GM10248 (cell line): ENCODE measurements around the gene MRPS10.
A peak's percentile ranks its signal among the peaks of the same experiment; 100 is the strongest.

ENCODE experiments used
- CTCF ChIA-PET: fragments of 300-600 bp; sonication (Branson Sonifier 250); formaldehyde crosslinking; extraction: SDS; loops from one replicate; lab custom pipeline; 2021; ENCODE audit warnings: antibody characterized with exemption; lab: Yijun Ruan, JAX
- POLR2A ChIA-PET: fragments of 350-650 bp; sonication (Branson Sonifier 250); formaldehyde crosslinking; extraction: SDS; loops from one replicate; lab custom pipeline; 2020; ENCODE audit warnings: antibody characterized with exemption; lab: Yijun Ruan, JAX
- DNase-seq: peaks from one replicate; pipeline ENCODE4 v3.0.0; 2012; ENCODE audit errors: extremely low spot score
- CTCF ChIP-seq: IDR thresholded peaks from 2 replicates; pipeline ENCODE4 v1.5.1; 2012; ENCODE audit warnings: mild to moderate bottlenecking, low read depth; ENCODE audit errors: extremely low read depth, missing control alignments, control extremely low read depth

The MRPS10 gene

DNA sequence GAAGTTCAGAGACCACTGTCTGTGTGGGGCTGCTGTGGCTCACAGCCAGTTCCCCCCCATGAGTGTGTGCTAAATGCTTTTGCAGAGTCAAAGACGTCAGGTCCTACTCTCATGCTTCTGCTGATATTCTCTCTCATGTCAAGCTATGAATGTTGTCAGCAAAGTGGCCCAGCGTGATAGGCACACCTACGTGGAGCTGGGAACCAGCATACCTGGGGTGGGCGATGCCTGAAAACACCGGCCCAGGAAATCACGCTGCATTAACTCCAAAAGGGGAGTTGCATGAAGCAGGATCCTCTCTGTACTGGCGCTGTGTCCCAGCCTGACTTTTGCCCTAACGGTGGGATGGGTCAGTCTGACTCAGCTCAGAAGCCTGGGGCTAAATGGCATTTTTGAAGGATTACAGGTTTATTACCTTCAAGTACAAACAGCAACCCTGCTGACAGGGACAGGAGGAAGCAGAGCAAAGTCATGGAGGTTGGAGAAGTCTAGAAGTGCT, 9.0 kb upstream of the MRPS10 start:
- ChIA-PET POLR2A (no interaction called here), CTCF (interaction anchor here (1.0 to 3.3 kb wide), 5 partner anchors 9 to 306 kb away, joined by 3 to 14 read pairs (median 3); partner anchors contain the start of genes BYSL and MED20)
- DNase-seq, result no peak
- TF ChIP-seq CTCF, result no peak

DNA sequence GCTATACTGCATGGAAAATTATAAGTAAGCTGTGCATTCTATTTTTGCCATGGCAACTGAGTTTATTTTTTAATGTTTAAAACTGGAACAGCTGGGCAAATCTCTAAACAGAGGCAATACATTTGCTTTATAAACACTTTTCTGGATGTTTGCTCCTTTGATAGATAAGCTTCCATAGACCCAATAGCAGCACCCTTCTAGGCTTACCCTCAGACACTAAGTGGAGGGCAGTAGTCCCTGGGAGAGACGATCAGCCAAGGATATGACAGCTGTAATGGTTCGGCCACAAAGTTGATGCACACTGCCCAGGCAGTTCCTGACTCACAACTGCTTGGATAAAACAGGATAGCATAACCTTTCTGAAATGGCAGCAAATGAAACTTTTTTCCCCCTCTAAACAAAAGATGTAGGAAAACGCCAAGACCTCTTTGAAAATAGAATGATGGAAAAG, 8.5 kb upstream of the MRPS10 start:
- CTCF ChIA-PET, result interaction anchor here (1.0 to 3.3 kb wide), 4 partner anchors 9 to 169 kb away, joined by 3 to 14 read pairs (median 4); no protein-coding TSS in a partner anchor
- POLR2A ChIA-PET, result no interaction called here
- no peak for TF ChIP-seq CTCF
- no peak for DNase-seq

DNA sequence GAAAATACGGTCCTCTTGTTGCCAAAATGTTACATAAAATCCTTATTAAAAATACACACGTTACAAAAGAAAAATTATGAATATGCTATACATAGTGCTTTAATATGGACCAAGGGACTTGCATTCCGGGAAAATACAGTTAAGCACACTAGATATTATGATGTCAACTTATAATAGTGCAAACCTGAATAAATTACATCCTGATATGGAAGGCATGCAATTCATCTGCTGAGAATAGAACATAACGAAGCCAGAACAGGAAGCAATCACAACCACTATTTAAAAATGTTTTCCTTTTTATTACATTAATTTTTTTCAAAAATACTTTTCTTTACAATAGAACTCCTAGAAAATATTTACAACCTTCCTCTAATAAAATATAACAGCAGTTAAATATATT, 7.8 kb upstream of the MRPS10 start:
- TF ChIP-seq CTCF, result no peak
- CTCF ChIA-PET, result interaction anchor here (0.9 to 3.3 kb wide), 3 partner anchors 10 to 326 kb away, joined by 3 to 14 read pairs (median 4); no protein-coding TSS in a partner anchor
- no peak for DNase-seq
- POLR2A ChIA-PET, result no interaction called here

DNA sequence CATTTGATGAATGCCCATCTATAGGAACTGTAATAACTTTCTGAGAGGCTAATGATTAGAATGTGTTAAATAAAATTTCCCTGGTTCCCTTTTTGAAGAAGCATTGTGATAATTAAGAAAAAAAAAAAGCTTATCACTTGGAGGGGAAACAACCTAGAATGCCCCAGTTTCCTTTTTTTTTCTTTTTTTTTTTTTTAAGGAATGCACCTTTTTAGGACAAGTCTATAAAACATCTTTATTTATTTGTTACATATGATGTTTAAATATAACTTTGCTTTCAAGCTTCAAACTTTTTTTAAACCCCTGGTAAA, 7.3 kb upstream of the MRPS10 start:
- POLR2A ChIA-PET, result no interaction called here
- no peak for TF ChIP-seq CTCF
- DNase-seq, result no peak
- CTCF ChIA-PET, result interaction anchor here (0.9 kb wide), 1 partner anchor 326 kb away, joined by 3 read pairs; no protein-coding TSS in a partner anchor

DNA sequence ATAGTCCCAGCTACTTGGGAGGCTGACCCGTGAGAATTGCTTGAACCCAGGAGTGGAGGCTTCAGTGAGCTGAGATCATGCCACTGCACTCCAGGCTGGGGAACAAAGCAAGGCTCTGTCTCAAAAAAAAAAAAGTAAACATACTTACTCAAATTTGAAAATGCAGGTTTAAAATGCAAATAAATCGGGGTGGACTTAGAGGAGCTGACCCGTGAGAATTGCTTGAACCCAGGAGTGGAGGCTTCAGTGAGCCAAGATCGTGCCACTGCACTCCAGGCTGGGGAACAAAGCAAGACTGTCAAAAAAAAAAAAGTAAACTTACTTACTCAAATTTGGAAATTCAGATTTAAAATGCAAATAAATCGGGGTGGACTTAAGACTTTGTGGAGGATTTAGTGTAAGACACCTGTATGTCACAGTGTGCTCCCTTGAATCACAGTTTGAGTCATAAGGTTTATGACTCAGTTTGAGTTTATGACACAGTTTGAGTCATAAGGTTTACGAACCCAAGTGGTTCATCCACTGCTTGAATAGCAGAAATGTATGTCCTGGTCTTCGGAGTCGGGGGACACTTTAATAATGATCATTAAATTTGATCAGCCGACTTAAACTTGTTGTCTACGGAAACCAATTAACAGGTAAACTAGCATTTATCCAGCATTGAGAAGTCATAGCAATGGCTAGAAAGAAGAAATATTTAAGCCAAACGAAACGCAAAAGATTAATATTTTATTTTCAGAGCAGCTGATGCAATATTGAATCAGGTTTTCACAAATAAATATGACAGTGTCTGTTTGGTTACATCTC, 6.8 kb upstream of the MRPS10 start:
- CTCF ChIA-PET, result interaction anchor here (0.9 kb wide), 1 partner anchor 327 kb away, joined by 3 read pairs; no protein-coding TSS in a partner anchor
- POLR2A ChIA-PET, result interaction anchor here (0.5 to 0.7 kb wide), 3 partner anchors 91 to 656 kb away, joined by 3 read pairs; partner anchors contain the start of gene TAF8
- DNase-seq, result peak; percentile 71
- TF ChIP-seq CTCF, result no peak

- CTCF ChIA-PET, result interaction anchor here (1.6 kb wide), 1 partner anchor 325 kb away, joined by 3 read pairs; no protein-coding TSS in a partner anchor
- POLR2A ChIA-PET, result no interaction called here
- TF ChIP-seq CTCF, result no peak
- DNase-seq, result no peak
These were observed 4.8 kb upstream of the MRPS10 start for GRCh38 chr6:42222448-42222847.
